Stimulated activated CD8-positive, alpha-beta memory T cell treated with anti-CD3 and anti-CD28 coated beads, Interleukin-7, amount 100 ng/mL, for 48 hours (primary cell): Measurements from ENCODE around the gene USP37.

ENCODE experiments used
- DNase-seq, 2 donors: peaks; one replicate each; pipeline ENCODE4 v3.0.0-alpha.2; 2020; ENCODE audit warnings: low read depth in 1 of 2; ENCODE audit errors: extremely low read depth in 1 of 2

The USP37 gene

DNA sequence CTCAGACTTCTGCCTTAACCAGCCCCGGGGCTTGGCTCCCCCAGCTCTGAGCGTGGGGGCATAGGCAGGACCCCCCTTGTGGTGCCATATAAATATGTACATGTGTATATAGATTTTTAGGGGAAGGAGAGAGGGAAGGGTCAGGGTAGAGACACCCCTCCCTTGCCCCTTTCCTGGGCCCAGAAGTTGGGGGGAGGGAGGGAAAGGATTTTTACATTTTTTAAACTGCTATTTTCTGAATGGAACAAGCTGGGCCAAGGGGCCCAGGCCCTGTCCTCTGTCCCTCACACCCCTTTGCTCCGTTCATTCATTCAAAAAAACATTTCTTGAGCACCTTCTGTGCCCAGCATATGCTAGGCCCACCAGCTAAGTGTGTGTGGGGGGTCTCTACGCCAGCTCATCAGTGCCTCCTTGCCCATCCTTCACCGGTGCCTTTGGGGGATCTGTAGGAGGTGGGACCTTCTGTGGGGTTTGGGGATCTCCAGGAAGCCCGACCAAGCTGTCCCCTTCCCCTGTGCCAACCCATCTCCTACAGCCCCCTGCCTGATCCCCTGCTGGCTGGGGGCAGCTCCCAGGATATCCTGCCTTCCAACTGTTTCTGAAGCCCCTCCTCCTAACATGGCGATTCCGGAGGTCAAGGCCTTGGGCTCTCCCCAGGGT is 162.9 kb downstream of the USP37 start:
- no peak for DNase-seq

DNA sequence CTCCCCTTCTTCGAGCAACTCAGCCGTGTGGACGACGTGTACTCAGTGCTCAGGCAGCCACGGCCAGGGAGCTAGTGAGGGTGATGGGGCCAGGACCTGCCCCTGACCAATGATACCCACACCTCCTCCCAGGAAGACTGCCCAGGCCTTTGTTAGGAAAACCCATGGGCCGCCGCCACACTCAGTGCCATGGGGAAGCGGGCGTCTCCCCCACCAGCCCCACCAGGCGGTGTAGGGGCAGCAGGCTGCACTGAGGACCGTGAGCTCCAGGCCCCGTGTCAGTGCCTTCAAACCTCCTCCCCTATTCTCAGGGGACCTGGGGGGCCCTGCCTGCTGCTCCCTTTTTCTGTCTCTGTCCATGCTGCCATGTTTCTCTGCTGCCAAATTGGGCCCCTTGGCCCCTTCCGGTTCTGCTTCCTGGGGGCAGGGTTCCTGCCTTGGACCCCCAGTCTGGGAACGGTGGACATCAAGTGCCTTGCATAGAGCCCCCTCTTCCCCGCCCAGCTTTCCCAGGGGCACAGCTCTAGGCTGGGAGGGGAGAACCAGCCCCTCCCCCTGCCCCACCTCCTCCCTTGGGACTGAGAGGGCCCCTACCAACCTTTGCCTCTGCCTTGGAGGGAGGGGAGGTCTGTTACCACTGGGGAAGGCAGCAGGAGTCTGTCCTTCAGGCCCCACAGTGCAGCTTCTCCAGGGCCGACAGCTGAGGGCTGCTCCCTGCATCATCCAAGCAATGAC is 163.6 kb downstream of the USP37 start:
- DNase-seq = no peak

DNA sequence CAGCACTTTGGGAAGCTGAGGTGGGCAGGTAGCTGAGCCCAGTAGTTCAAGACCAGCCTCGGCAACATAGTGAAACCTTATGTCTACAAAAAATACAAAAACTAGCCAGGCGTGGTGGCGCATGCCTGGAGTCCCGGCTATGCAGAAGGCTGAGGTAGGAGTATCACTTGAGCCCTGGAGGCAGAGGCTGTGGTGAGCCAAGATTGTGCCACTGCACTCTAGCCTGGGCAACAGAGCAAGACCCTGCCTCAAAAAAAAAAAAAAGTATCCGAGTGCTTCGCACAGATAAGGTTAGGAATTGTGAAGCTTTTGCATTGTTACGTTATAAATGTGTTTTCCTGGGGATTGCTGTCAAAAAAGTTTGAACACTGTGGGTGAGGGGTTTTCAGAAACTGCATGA is 164.3 kb downstream of the USP37 start:
- no peak for DNase-seq

DNA sequence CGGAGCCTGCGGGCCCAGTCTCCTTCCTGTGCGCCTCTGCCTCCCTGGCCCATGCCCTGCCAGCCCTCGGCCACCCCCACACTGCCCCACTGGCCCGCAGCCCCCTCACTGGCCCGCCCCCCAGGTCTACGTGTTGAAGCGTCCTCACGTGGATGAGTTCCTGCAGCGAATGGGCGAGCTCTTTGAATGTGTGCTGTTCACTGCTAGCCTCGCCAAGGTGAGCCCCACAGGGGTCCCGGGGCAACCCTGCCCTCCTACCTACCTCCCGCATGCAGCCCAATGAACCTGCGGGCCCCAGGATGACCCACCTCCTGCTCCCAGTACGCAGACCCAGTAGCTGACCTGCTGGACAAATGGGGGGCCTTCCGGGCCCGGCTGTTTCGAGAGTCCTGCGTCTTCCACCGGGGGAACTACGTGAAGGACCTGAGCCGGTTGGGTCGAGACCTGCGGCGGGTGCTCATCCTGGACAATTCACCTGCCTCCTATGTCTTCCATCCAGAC is 165.2 kb downstream of the USP37 start:
- DNase-seq = no peak

DNA sequence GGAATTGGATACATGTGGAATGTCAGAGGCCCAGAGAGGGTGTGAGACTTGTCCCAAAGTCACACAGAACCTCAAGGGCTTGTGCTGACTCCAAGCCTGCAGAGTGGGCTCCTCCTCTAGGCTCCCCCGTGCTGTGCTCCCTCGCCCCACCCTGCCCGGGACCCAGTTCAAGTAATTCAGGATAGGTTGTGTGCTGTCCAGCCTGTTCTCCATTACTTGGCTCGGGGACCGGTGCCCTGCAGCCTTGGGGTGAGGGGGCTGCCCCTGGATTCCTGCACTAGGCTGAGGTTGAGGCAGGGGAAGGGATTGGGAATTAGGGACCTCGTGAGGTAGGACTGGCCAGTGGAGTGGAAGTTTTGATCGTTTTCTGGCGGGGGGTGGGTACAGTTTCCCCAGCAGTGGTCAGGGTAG is 165.7 kb downstream of the USP37 start:
- DNase-seq = no peak

DNA sequence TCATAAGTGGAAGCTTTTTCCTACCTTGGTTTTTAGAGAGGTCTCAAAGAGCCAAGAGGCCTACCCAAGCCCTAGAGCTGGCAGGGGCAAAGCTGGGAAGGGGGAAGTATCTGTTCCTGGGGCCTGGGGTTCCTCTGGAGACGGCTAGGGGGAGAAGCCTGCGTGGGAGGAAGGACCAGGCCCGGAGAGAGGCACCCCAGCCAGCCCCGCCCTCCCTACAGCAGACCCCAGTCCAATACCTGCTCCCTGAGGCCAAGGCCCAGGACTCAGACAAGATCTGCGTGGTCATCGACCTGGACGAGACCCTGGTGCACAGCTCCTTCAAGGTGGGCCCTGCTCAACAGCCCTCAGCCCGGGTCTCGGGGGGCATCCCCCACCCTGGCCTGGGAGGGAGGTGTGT is 166.3 kb downstream of the USP37 start:
- DNase-seq = no peak

DNA sequence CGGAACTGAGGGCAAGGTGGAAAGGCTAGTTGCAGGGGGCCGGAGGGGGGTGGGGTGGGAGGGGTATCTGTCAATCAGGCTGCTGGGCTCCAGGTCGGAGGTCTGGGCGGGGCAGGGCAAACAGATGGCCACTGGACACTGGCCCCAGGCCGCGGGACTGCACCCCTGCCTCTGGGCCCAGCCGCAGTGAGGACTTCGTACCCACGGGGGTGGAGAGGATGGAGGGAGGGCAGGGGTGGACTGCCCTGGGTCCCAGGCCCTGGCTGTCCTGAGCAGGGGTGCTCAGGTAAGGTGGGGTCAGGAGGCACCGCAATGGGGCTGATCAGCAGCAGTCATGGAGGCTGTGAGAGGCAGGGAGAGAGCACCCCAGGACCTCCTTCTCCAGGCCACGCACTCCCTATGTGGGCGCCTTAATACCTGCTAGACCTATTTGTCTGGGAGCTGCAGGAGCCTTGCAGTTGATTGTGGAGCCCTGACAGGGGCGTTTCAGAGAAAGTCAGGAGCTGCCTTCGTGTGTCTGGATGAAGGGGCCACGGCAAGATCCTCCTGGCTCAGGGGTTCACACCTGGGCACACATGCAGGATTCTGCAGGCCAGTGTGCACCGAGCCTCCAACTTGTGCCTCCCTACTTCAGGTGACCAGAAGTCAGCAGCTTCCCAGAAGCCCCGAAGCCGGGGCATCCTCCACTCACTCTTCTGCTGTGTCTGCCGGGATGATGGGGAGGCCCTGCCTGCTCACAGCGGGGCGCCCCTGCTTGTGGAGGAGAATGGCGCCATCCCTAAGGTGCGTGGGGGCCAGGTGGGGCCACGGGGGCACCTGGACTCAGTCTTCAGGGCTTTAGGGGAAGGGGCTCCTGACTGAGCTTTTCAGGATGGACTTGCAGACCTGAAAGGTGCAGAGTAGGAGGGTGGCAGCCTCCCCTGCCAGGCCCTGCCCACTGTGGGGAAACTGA is 166.9 kb downstream of the USP37 start:
- DNase-seq = no peak
